ENCODE data around the gene MEIS1.

Gene MEIS1

DNA sequence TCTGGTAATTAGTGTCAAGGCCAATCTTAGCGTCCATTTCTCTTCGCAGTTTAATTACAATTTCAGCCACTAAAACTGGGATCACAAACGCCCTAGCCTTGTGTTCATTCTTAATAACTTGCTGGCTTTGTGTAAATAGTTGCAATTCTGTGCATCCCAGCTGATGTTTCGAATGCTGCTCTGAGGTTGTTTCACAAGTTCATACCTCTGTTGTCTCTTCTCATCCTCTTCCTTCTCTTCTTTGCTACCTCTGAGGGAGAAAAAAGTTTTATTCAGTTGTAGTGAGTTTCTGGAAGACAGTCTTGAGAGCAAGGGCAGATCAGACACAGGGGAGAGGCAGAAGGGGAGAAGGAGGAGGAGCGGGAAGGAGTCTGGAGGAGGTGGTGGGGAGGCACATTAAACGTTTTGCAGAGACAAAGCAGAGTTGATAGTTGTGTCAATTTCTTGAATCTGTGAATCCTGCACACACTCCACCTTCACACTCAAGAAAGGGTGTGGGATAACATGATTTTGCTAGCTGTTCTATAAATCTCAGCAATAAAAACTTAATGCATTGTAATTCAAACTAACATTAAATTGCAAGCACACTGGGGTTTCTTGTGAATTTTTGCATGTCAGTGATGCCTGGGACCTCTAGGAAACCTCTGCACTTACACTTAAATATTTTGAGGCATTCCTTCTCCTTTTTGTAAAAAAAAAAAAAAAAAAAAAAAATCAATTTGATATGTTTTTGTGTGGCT lies 6.8 kb downstream of the MEIS1 start:
- Histone ChIP-seq H3K36me3 (replicated peaks) (no peaks in the 10 kb centered on the region), H3K4me3 (ENCODE audit: low read depth, low read length) (no peak overlapping the region), H3K27ac (no peak overlapping the region), H3K27me3 (replicated peaks) (peaks cover 92% of the 10 kb centered on the region)
- no peak for DNase-seq
- TF ChIP-seq CTCF (IDR thresholded peaks at IDR 0.05; ENCODE audit: low read depth, low read length, missing control alignments), result no peak
- in situ Hi-C loops (cut with HindIII; ENCODE audit: low pct_ligation_motif_present, low sequenced_read_pairs), result loop anchor here (25.0 kb wide), 1 partner anchor 1396 kb away; no protein-coding TSS in a partner anchor

DNA sequence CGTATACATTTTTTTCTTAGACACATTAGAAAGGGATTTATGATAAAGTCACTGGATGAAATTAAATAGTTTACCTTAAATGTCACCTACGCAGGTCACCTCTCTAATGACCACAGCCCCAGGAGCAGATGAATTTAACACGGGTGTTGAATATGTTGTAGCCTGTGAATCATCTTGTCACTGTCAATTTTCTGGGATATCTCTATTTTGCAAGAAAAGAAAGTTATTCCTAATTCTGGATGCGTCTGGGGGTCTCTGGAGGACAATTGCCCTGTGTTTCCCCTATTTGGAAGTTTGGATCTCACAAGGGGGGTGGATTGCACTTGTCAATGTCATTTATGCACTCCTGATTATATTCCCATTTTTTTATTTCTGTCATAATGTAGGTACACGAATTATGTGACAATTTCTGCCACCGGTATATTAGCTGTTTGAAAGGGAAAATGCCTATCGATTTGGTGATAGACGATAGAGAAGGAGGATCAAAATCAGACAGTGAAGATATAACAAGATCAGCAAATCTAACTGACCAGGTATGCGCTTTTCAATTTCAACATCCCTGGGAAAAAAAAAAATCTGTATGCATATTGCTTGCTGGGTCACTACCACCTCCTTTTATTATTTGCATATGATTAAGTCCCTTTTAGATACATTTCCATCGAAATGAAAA lies 7.7 kb downstream of the MEIS1 start:
- Histone ChIP-seq H3K4me3 (ENCODE audit: low read depth, low read length) (no peak overlapping the region), H3K36me3 (replicated peaks) (no peaks in the 10 kb centered on the region), H3K27ac (no peak overlapping the region), H3K27me3 (replicated peaks) (peaks cover 88% of the 10 kb centered on the region)
- TF ChIP-seq CTCF (IDR thresholded peaks at IDR 0.05; ENCODE audit: low read depth, low read length, missing control alignments), result no peak
- DNase-seq, result no peak
- in situ Hi-C loops (cut with HindIII; ENCODE audit: low pct_ligation_motif_present, low sequenced_read_pairs), result loop anchor here (25.0 kb wide), 1 partner anchor 1395 kb away; no protein-coding TSS in a partner anchor

GRCh38 chr2:66443186-66443978 lies 8.5 kb downstream of the MEIS1 start:
- in situ Hi-C loops (cut with HindIII; ENCODE audit: low pct_ligation_motif_present, low sequenced_read_pairs), result loop anchor here (25.0 kb wide), 1 partner anchor 1394 kb away; no protein-coding TSS in a partner anchor
- TF ChIP-seq CTCF (IDR thresholded peaks at IDR 0.05; ENCODE audit: low read depth, low read length, missing control alignments), result no peak
- H3K4me3 ChIP-seq (ENCODE audit: low read depth, low read length), result no peak overlapping the region
- no peak overlapping the region for H3K27ac ChIP-seq
- no peak for DNase-seq
- H3K36me3 ChIP-seq (replicated peaks), result no peaks in the 10 kb centered on the region
- peaks cover 84% of the 10 kb centered on the region for H3K27me3 ChIP-seq (replicated peaks)

DNA sequence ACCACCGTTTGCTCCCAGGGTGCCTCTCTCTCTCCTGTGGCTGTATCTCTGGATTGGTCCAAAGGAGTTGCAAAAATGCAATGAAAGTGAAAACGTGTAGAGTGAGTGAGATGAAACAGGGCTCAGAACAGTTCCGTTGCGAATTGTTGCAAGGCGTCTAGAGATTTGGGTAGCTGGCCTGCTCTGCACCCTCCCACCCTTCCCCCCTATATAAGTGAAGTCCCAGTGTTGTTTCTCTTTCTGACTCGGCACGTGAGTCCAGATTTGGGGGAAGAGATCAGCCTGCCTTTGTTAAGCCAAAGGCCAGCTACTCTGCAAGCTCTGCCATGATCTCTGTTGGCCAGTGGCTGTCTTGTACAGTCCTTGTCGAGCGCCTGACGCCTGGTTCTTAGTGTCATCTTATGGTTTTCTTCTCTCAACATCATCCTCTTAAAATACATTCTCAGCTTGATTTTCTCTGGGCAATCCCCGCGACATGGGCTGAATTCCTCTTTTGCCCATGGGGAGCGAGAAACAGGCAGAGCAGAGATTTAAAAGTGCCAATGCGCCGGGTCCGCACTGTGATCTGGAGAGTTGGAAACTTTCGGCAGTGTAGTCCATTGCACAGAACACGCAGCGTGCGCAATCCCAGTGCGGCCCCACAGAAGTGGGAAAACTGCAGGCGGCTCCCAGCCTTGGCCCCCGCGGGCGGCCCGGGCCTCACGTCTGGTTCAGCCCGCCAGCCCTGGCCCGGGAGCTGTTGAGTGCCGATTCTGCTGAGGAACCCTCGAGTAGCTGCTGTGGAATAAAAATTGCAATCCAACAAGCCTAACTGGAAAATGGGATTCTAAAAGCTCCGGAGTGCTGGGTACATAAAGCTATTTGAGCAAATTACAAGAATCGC lies 9.3 kb downstream of the MEIS1 start:
- H3K4me3 ChIP-seq (ENCODE audit: low read depth, low read length), result no peak overlapping the region
- in situ Hi-C loops (cut with HindIII; ENCODE audit: low pct_ligation_motif_present, low sequenced_read_pairs), result loop anchor here (25.0 kb wide), 1 partner anchor 1393 kb away; no protein-coding TSS in a partner anchor
- no peak for DNase-seq
- peaks cover 76% of the 10 kb centered on the region for H3K27me3 ChIP-seq (replicated peaks)
- no peak for TF ChIP-seq CTCF (IDR thresholded peaks at IDR 0.05; ENCODE audit: low read depth, low read length, missing control alignments)
- H3K36me3 ChIP-seq (replicated peaks), result no peaks in the 10 kb centered on the region
- no peak overlapping the region for H3K27ac ChIP-seq

Measured in brain microvascular endothelial cell (primary cell).